Frontal cortex (tissue), 4 donors: Measurements from ENCODE around the gene NRARP. TPM values are rescaled to one million over a fixed set of nuclear protein-coding genes. Genes with fewer than 3 reads are reported as not detected.
"Not testable (repeated sequence)": the region's sequence is repeated elsewhere in the genome, so short reads cannot be mapped to it uniquely, and the experiment has no call there.

ENCODE experiments used
- DNase-seq, 2 donors: peaks; one replicate each; pipeline ENCODE4 v3.0.0; 2012; ENCODE audit warnings: low spot score in 2 of 2
- FAIRE-seq: peaks from 2 replicates; lab custom pipeline; 2012; peaks lifted over from hg19 to GRCh38; lab: Jason Lieb, UNC
- total RNA-seq: library from RNA; depleted of rRNA; stranded (reverse); fragments of >200 nt; gene quantifications from one replicate; pipeline ENCODE4 v1.2.3, GENCODE V29; 2014
- donor health status: control.
- donor health status: control.
- donor health status: control.

The NRARP gene
- total RNA-seq, 1 donor from 2014 or later: 3.7 TPM

GRCh38 chr9:137266585-137267453, 35.3 kb downstream of the NRARP start:
- no peak for DNase-seq
- no peak for FAIRE-seq

GRCh38 chr9:137266162-137266527, 35.9 kb downstream of the NRARP start:
- DNase-seq (no peak), FAIRE-seq (no peak)

GRCh38 chr9:137265496-137266161, 36.4 kb downstream of the NRARP start:
- DNase-seq (no peak), FAIRE-seq (no peak)

GRCh38 chr9:137264067-137264466, 38.0 kb downstream of the NRARP start:
- FAIRE-seq (no peak), DNase-seq (no peak)

- FAIRE-seq: no peak
- no peak for DNase-seq
Measured at GRCh38 chr9:137263506-137263905, 38.6 kb downstream of the NRARP start.

- DNase-seq: no peak
- FAIRE-seq: no peak
Measured at GRCh38 chr9:137262909-137263285, 39.2 kb downstream of the NRARP start.

- not testable (repeated sequence) for FAIRE-seq, DNase-seq
Measured at GRCh38 chr9:137262173-137262908, 39.7 kb downstream of the NRARP start.

- FAIRE-seq: no peak
- DNase-seq: no peak
Measured at GRCh38 chr9:137256856-137257255, 45.2 kb downstream of the NRARP start.

GRCh38 chr9:137256362-137256761, 45.7 kb downstream of the NRARP start:
- DNase-seq (no peak), FAIRE-seq (no peak)

GRCh38 chr9:137255448-137256114, 46.5 kb downstream of the NRARP start:
- no peak for FAIRE-seq
- DNase-seq: no peak

- FAIRE-seq: no peak
- DNase-seq: peak; percentile 100
Measured at GRCh38 chr9:137254624-137255447, 47.2 kb downstream of the NRARP start, which contains the start of gene NELFB. Gene NELFB, plus strand, starts transcription at chr9:137255327.

- DNase-seq: no peak
Measured at GRCh38 chr9:137253717-137254623, 48.1 kb downstream of the NRARP start.

GRCh38 chr9:137252555-137253506, 49.2 kb downstream of the NRARP start:
- DNase-seq: no peak
- no peak for FAIRE-seq

More at GRCh38 chr9:137253717-137254623, 48.1 kb downstream of the NRARP start:
- no peak for FAIRE-seq

GRCh38 chr9:137251490-137252268, 50.4 kb downstream of the NRARP start:
- no peak for FAIRE-seq

GRCh38 chr9:137251194-137251461, 50.9 kb downstream of the NRARP start, which contains the start of gene STPG3:
Gene STPG3, plus strand, starts transcription at chr9:137251286. Its CDS starts 1 bp downstream, at chr9:137251287.
- DNase-seq (no peak), FAIRE-seq (no peak)

More at GRCh38 chr9:137251490-137252268, 50.4 kb downstream of the NRARP start:
- DNase-seq: no peak
